WTC11 (cell line): ENCODE measurements around the gene LIMA1. TPM values are rescaled to one million over a fixed set of nuclear protein-coding genes. Genes with fewer than 3 reads are reported as not detected.
"Not testable (repeated sequence)": the region's sequence is repeated elsewhere in the genome, so short reads cannot be mapped to it uniquely, and the experiment has no call there.

ENCODE experiments used
- ATAC-seq: fragments of 200-7000 bp; cut with Tn5 transposase; 2 replicates; pipeline ENCODE4 v1.10.0; 2021; ENCODE audit warnings: mild to moderate bottlenecking, moderate library complexity
- CTCF ChIA-PET: fragments of 300-600 bp; sonication (Branson Sonifier 250); formaldehyde crosslinking; loops from one replicate; lab custom pipeline; 2021; ENCODE audit warnings: antibody characterized with exemption; lab: Charles Lee
- POLR2A ChIA-PET: fragments of 350-600 bp; sonication (Branson Sonifier 250); formaldehyde crosslinking; loops from one replicate; lab custom pipeline; 2021; ENCODE audit warnings: antibody characterized with exemption; lab: Charles Lee
- DNase-seq: peaks from one replicate; pipeline ENCODE4 v3.0.0; 2021; ENCODE audit warnings: low spot score
- H3K27ac Mint-ChIP-seq: 2 replicates; pipeline ENCODE4 v1.8.0; 2021; ENCODE audit warnings: mixed read lengths
- H3K27me3 Mint-ChIP-seq: 2 replicates; pipeline ENCODE4 v1.8.0; 2021; ENCODE audit warnings: low read depth, mild to moderate bottlenecking, moderate library complexity, mixed read lengths
- H3K36me3 Mint-ChIP-seq: 2 replicates; pipeline ENCODE4 v1.8.0; 2021; ENCODE audit warnings: mixed read lengths
- H3K4me1 Mint-ChIP-seq: 2 replicates; pipeline ENCODE4 v1.8.0; 2022; ENCODE audit warnings: mixed read lengths
- H3K4me3 Mint-ChIP-seq: 2 replicates; pipeline ENCODE4 v1.8.0; 2021; ENCODE audit warnings: mild to moderate bottlenecking, moderate library complexity, mixed read lengths
- H3K9me3 Mint-ChIP-seq: 2 replicates; pipeline ENCODE4 v1.8.0; 2021; ENCODE audit warnings: mixed read lengths
- ATF1 ChIP-seq: sonication (generic); formaldehyde crosslinking; IDR thresholded peaks from 2 replicates; pipeline ENCODE4 v1.8.1; 2023; ENCODE audit warnings: mild to moderate bottlenecking, moderate library complexity, missing genetic modification reagents
- CREM ChIP-seq: sonication (generic); formaldehyde crosslinking; IDR thresholded peaks from 2 replicates; pipeline ENCODE4 v1.8.1; 2022; ENCODE audit warnings: mild to moderate bottlenecking, missing genetic modification reagents, moderate library complexity
- ESRRA ChIP-seq: sonication (generic); formaldehyde crosslinking; IDR thresholded peaks from 2 replicates; pipeline ENCODE4 v1.8.1; 2022; ENCODE audit warnings: mild to moderate bottlenecking, missing genetic modification reagents, borderline replicate concordance
- MAX ChIP-seq: sonication (generic); formaldehyde crosslinking; IDR thresholded peaks from 2 replicates; pipeline ENCODE4 v1.8.0; 2022; ENCODE audit warnings: mild to moderate bottlenecking, missing genetic modification reagents
- MXD4 ChIP-seq: fragments of 250-450 bp; sonication (Bioruptor Pico); IDR thresholded peaks from 2 replicates; pipeline ENCODE4 v1.8.0; 2021; ENCODE audit warnings: mild to moderate bottlenecking, moderate library complexity, borderline replicate concordance
- NR3C1 ChIP-seq: sonication (generic); formaldehyde crosslinking; conservative IDR thresholded peaks from 2 replicates; pipeline ENCODE4 v1.8.1; 2023; ENCODE audit warnings: low read depth, mild to moderate bottlenecking, missing genetic modification reagents
- SMAD3 ChIP-seq: sonication (generic); formaldehyde crosslinking; IDR thresholded peaks from 2 replicates; pipeline ENCODE4 v1.8.0; 2022; ENCODE audit warnings: missing genetic modification reagents, mild to moderate bottlenecking, borderline replicate concordance
- SP1 ChIP-seq: sonication (generic); formaldehyde crosslinking; conservative IDR thresholded peaks from 2 replicates; pipeline ENCODE4 v1.8.1; 2022; ENCODE audit warnings: missing genetic modification reagents
- TP53 ChIP-seq: sonication (generic); formaldehyde crosslinking; IDR thresholded peaks from 2 replicates; pipeline ENCODE4 v1.8.1; 2023; ENCODE audit warnings: mild to moderate bottlenecking, missing genetic modification reagents
- ZNF121 ChIP-seq: sonication (generic); formaldehyde crosslinking; IDR thresholded peaks from 2 replicates; pipeline ENCODE4 v1.8.0; 2023; ENCODE audit warnings: missing genetic modification reagents
- ZNF671 ChIP-seq: fragments of 250-450 bp; sonication (Bioruptor Pico); IDR thresholded peaks from 2 replicates; pipeline ENCODE4 v1.8.0; 2021; ENCODE audit warnings: mild to moderate bottlenecking
- total RNA-seq: library from RNA; stranded (reverse); gene quantifications from 3 replicates; pipeline ENCODE4 v1.2.3, GENCODE V29; 2021
- TF ChIP-seq, protein P1 (sequence below): fragments of 250-450 bp; sonication (Bioruptor Pico); conservative IDR thresholded peaks from 2 replicates; pipeline ENCODE4 v1.9.0; 2021; ENCODE audit warnings: mild to moderate bottlenecking
- TF ChIP-seq, protein P2 (sequence below): sonication (generic); formaldehyde crosslinking; IDR thresholded peaks from 2 replicates; pipeline ENCODE4 v1.8.0; 2023; ENCODE audit warnings: missing genetic modification reagents, mild to moderate bottlenecking, borderline replicate concordance
- TF ChIP-seq, protein P3 (sequence below): sonication (generic); formaldehyde crosslinking; IDR thresholded peaks from 2 replicates; pipeline ENCODE4 v1.8.0; 2022; ENCODE audit warnings: mild to moderate bottlenecking, missing genetic modification reagents

The LIMA1 gene
- total RNA-seq, 1 experiment from 2014 or later, result 41.2 TPM

DNA sequence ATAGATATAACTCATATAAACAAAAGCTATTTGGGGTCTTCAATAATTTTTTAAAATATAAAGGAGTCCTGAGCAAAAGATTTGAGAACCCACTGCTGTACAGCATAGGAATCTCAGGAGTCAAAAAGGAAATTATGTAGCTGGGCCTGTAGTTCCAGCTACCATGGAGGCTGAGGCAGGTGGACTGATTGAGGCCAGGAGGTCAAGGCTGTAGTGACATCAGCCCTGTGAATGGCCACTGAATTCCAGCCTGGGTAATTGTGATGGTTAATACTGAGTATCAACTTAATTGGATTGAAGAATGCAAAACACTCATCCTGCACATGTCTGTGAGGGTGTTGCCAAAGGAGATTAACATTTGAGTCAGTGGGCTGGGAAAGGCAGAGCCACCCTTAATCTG lies 126.7 kb downstream of the LIMA1 start (continued):
- TF ChIP-seq ATF1 (CRISPR knock-in tag), result no peak

DNA sequence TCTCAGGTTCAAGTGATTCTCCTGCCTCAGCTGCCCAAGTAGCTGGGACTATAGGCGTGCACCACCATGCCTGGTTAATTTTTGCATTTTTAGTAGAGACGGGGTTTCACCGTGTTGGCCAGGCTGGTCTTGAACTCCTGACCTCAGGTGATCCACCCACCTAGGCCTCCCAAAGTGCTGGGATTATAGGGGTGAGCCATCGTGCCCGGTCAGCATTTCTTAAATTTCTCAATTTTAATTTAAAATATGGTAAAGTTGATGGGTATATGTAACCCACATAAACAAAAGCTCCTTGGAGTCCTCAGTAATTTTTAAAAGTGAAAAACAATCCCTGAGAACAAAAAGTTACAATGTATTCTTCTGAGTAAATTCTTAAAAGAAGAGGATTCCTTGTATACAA lies 128.4 kb downstream of the LIMA1 start:
- not testable (repeated sequence) for H3K27me3 Mint-ChIP-seq, ATAC-seq

GRCh38 chr12:50151047-50151687 lies 132.2 kb downstream of the LIMA1 start:
- no peak overlapping the region for H3K4me3 Mint-ChIP-seq
- ChIA-PET POLR2A (no interaction called here), CTCF (interaction anchor here (3.5 kb wide), 1 partner anchor 40 kb away, joined by 15 read pairs; the partner anchor contains the start of gene COX14)
- H3K9me3 Mint-ChIP-seq, result no peaks in the 10 kb centered on the region
- TF ChIP-seq, protein P1, sequence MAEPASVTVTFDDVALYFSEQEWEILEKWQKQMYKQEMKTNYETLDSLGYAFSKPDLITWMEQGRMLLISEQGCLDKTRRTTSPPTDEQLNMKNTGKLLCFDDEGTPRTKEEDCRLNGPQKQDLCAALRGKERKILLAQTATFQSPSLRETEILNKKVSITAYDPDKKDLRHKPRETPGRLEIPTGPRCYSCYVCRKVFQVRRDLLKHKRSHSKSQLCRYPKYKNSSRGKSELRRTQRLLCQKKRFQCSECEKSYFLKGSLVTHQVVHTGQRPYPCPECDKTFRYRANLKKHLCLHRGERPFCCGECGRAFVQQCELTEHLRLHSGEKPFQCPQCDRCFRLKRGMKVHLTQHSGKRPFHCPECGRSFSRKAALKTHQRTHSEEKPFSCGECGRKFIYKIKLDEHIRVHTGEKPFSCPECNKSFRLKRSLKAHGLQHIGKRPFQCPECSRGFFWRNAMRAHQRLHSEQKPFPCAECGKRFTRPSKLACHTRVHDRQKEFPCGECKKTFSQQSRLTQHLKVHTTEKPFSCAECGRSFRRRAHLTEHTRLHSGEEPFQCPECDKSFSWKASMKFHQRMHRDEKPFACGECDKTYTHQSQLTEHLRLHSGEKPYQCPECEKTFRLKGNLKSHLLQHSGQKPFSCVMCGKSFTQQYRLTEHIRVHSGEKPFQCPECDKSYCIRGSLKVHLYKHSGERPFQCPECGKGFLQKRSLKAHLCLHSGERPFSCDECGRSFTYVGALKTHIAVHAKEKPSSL (CRISPR knock-in tag), result no peak
- no peak for TF ChIP-seq TP53 (CRISPR knock-in tag)
- TF ChIP-seq MXD4 (CRISPR knock-in tag), result no peak
- TF ChIP-seq ZNF121 (CRISPR knock-in tag), result no peak
- TF ChIP-seq, protein P2, sequence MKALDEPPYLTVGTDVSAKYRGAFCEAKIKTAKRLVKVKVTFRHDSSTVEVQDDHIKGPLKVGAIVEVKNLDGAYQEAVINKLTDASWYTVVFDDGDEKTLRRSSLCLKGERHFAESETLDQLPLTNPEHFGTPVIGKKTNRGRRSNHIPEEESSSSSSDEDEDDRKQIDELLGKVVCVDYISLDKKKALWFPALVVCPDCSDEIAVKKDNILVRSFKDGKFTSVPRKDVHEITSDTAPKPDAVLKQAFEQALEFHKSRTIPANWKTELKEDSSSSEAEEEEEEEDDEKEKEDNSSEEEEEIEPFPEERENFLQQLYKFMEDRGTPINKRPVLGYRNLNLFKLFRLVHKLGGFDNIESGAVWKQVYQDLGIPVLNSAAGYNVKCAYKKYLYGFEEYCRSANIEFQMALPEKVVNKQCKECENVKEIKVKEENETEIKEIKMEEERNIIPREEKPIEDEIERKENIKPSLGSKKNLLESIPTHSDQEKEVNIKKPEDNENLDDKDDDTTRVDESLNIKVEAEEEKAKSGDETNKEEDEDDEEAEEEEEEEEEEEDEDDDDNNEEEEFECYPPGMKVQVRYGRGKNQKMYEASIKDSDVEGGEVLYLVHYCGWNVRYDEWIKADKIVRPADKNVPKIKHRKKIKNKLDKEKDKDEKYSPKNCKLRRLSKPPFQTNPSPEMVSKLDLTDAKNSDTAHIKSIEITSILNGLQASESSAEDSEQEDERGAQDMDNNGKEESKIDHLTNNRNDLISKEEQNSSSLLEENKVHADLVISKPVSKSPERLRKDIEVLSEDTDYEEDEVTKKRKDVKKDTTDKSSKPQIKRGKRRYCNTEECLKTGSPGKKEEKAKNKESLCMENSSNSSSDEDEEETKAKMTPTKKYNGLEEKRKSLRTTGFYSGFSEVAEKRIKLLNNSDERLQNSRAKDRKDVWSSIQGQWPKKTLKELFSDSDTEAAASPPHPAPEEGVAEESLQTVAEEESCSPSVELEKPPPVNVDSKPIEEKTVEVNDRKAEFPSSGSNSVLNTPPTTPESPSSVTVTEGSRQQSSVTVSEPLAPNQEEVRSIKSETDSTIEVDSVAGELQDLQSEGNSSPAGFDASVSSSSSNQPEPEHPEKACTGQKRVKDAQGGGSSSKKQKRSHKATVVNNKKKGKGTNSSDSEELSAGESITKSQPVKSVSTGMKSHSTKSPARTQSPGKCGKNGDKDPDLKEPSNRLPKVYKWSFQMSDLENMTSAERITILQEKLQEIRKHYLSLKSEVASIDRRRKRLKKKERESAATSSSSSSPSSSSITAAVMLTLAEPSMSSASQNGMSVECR, result no peak
- TF ChIP-seq ESRRA (CRISPR knock-in tag), result no peak
- TF ChIP-seq, protein P3, sequence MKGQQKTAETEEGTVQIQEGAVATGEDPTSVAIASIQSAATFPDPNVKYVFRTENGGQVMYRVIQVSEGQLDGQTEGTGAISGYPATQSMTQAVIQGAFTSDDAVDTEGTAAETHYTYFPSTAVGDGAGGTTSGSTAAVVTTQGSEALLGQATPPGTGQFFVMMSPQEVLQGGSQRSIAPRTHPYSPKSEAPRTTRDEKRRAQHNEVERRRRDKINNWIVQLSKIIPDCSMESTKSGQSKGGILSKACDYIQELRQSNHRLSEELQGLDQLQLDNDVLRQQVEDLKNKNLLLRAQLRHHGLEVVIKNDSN (CRISPR knock-in tag), result no peak
- TF ChIP-seq SMAD3 (CRISPR knock-in tag), result no peak
- no peak for TF ChIP-seq NR3C1
- TF ChIP-seq ZNF671 (CRISPR knock-in tag), result no peak
- TF ChIP-seq CREM (CRISPR knock-in tag), result no peak
- TF ChIP-seq MAX, result no peak
- no peak for TF ChIP-seq SP1
- DNase-seq, result no peak
- ATAC-seq, result no peak
- H3K4me1 Mint-ChIP-seq, result no peaks in the 10 kb centered on the region
- no peaks in the 10 kb centered on the region for H3K36me3 Mint-ChIP-seq
- no peaks in the 10 kb centered on the region for H3K27me3 Mint-ChIP-seq
- peak overlapping the region; percentile 19 for H3K27ac Mint-ChIP-seq

More for the DNA sequence above, 128.4 kb downstream of the LIMA1 start:
- H3K4me1 Mint-ChIP-seq, H3K4me3 Mint-ChIP-seq, DNase-seq, H3K27ac Mint-ChIP-seq, POLR2A ChIA-PET: not testable (repeated sequence)
- CTCF ChIA-PET, result interaction anchor here (1.3 kb wide), 1 partner anchor 43 kb away, joined by 5 read pairs; the partner anchor contains the start of gene COX14
- Mint-ChIP-seq H3K9me3 (peaks cover 14% of the 10 kb centered on the region), H3K36me3 (peaks cover 21% of the 10 kb centered on the region)
